Upper lobe of left lung (tissue), 6 donors: ENCODE results near the gene MIGA2. TPM values are rescaled to one million over a fixed set of nuclear protein-coding genes. Genes with fewer than 3 reads are reported as not detected.

Source experiments
- ATAC-seq, 2 donors: fragments of 200-7000 bp; cut with Tn5 transposase; one replicate each; pipeline ENCODE4 v1.9.1; 2022; ENCODE audit warnings: mild to moderate bottlenecking in 2 of 2, moderate library complexity in 2 of 2; ENCODE audit not compliant: low FRiP score in 2 of 2
- DNase-seq, 2 donors: peaks; one replicate each; pipeline ENCODE4 v3.0.0-alpha.2; 2019 to 2020
- H3K27ac ChIP-seq, 4 donors: fragments of 200-600 bp; sonication (generic); one replicate each; pipeline ENCODE4 v1.5.1; 2016 to 2019
- H3K27me3 ChIP-seq, 4 donors: fragments of 200-600 bp; sonication (generic); one replicate each; pipeline ENCODE4 v1.5.1; 2017 to 2019
- H3K36me3 ChIP-seq, 4 donors: fragments of 200-600 bp; sonication (generic); one replicate each; pipeline ENCODE4 v1.5.1; 2016 to 2019
- H3K4me1 ChIP-seq, 4 donors: fragments of 200-600 bp; sonication (generic); one replicate each; pipeline ENCODE4 v1.5.1; 2018 to 2019
- H3K4me3 ChIP-seq, 4 donors: fragments of 200-600 bp; sonication (generic); one replicate each; pipeline ENCODE4 v1.5.1; 2017 to 2019; ENCODE audit warnings: mild to moderate bottlenecking in 2 of 4, moderate library complexity in 1 of 4
- H3K9me3 ChIP-seq, 4 donors: fragments of 200-600 bp; sonication (generic); one replicate each; pipeline ENCODE4 v1.5.1; 2018 to 2019
- EP300 ChIP-seq, 4 donors: sonication (generic); formaldehyde crosslinking; IDR thresholded peaks; one replicate each; pipeline ENCODE4 v1.5.1; 2017; ENCODE audit warnings: antibody characterized with exemption in 4 of 4, control low read depth in 2 of 4
- POLR2A ChIP-seq, 4 donors: fragments of 450-650 bp; IDR thresholded peaks; one replicate each; pipeline ENCODE4 v1.5.1; 2016 to 2017; ENCODE audit warnings: antibody characterized with exemption in 4 of 4, mild to moderate bottlenecking in 2 of 4
- POLR2AphosphoS5 ChIP-seq, 2 donors: sonication (generic); formaldehyde crosslinking; IDR thresholded peaks; one replicate each; pipeline ENCODE4 v1.5.1; 2017; ENCODE audit warnings: antibody characterized with exemption in 2 of 2
- WGBS, 2 donors: methylation state at CpG; one replicate each; pipeline ENCODE4 v1.1.5; 2017 to 2018; 5-methylcytosine and 5-hydroxymethylcytosine counted together
- total RNA-seq, 6 donors: library from RNA; depleted of rRNA in 4 of 6; stranded (reverse); fragments of >200 nt in 4 of 6; gene quantifications; one replicate each; pipeline versions ENCODE4 v1.1.0 to v1.2.1, GENCODE V29; 2016 to 2021
- TF ChIP-seq, protein P1 (sequence below), 6 experiments: fragments of 450-650 bp in 4 of 6; fragments of 200-600 bp in 2 of 6; sonication (generic) in 2 of 6; IDR thresholded peaks; one replicate each; pipeline ENCODE4 v1.5.1; 2016 to 2019; ENCODE audit warnings: antibody characterized with exemption in 6 of 6
- donor health status: DM: no; HTN: no; CAD: no; lungs with moderate emphysema.
- donor health status: DM: no; HTN: yes; CAD: no; lungs with severe emphysema.

MIGA2 gene
- total RNA-seq, 6 donors from 2014 or later, result 18.6 to 95.3 (median 28.6) TPM

DNA sequence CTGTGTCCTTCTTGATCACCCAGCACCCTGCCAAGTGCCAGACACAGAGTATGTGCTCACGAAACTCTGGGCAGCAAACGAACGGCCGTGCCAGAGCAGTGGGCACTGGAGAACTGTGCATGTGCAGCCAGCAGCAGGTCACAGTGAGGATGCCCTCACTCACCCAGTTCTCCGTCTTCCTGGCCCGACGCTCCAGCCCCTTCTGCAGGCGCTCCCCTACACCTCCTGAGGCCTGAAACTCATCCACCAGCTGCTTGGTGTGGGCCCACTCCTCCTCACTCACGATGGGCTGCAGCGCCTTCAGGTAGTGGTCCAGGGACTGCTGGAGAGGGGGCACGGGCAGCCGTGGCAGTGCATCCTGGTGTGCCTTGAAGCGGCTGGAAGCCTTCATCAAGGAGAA is 71.2 kb downstream of the MIGA2 start:
- WGBS, 2 donors, result 95 to 96% methylated on average over 13 of the region's 13 CpGs
- TF ChIP-seq EP300 (IDR thresholded peaks at IDR 0.05) (no peak), POLR2AphosphoS5 (IDR thresholded peaks at IDR 0.05) (no peak), POLR2A (IDR thresholded peaks at IDR 0.05) (no peak)
- TF ChIP-seq, protein P1, sequence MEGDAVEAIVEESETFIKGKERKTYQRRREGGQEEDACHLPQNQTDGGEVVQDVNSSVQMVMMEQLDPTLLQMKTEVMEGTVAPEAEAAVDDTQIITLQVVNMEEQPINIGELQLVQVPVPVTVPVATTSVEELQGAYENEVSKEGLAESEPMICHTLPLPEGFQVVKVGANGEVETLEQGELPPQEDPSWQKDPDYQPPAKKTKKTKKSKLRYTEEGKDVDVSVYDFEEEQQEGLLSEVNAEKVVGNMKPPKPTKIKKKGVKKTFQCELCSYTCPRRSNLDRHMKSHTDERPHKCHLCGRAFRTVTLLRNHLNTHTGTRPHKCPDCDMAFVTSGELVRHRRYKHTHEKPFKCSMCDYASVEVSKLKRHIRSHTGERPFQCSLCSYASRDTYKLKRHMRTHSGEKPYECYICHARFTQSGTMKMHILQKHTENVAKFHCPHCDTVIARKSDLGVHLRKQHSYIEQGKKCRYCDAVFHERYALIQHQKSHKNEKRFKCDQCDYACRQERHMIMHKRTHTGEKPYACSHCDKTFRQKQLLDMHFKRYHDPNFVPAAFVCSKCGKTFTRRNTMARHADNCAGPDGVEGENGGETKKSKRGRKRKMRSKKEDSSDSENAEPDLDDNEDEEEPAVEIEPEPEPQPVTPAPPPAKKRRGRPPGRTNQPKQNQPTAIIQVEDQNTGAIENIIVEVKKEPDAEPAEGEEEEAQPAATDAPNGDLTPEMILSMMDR (IDR thresholded peaks at IDR 0.05), result no peak
- ATAC-seq, result no peak

DNA sequence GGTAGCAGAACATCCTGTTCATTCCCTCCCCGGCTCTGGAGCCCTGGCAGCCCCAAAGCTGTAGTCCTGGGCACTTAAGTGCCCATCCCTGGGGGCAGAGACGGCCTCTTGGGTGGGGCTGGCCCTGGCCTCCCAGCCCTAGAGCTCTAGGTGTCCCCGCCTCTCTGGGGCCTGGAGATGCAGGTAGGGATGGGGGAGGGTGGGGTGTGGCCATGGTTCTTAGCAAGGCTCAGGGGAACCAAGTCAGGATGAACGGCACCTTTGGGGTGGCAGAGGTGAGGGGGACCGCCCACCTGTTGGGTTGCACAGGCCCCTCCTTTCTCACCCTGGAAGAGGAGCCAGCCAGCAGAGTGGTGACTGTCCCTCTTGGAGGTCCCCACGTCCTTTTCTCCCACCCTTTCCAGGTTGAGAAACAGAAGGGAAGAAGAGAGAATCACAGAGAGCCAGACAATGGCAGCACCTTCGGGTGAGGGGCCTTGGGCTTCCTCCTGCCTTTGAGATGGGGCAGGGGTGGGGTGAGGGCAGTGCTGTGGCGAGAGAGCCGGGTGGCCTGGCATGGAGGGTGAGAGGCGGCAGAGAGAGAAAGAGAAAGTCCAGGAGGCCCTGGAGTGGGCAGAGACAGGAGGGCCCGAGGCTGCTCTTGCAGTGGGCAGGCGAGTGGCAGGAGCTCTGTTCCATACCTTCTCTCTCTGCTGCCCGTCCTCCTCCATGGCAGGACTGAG is 71.8 kb downstream of the MIGA2 start:
- H3K4me1 ChIP-seq, result peaks cover 20 to 30% (median 23%) of the 10 kb centered on the region in 4 donors
- H3K4me3 ChIP-seq, result no peak overlapping the region
- no peak for ATAC-seq
- peaks cover 0 to 19% (median 12%) of the 10 kb centered on the region in 4 donors for H3K36me3 ChIP-seq
- H3K9me3 ChIP-seq, result no peaks in the 10 kb centered on the region
- H3K27me3 ChIP-seq, result no peaks in the 10 kb centered on the region
- no peak overlapping the region for H3K27ac ChIP-seq
- peak in 1 of 2 donors; percentile 33 for DNase-seq
- WGBS, 2 donors, result 89 to 93% methylated on average over 9 to 12 of the region's 13 CpGs
- TF ChIP-seq POLR2AphosphoS5 (IDR thresholded peaks at IDR 0.05) (no peak), EP300 (IDR thresholded peaks at IDR 0.05) (no peak), POLR2A (IDR thresholded peaks at IDR 0.05) (no peak)
- TF ChIP-seq, protein P1 (IDR thresholded peaks at IDR 0.05), result no peak

More for the DNA sequence above, 71.2 kb downstream of the MIGA2 start:
- H3K27ac ChIP-seq, result no peak overlapping the region
- H3K9me3 ChIP-seq, result no peaks in the 10 kb centered on the region
- peak in 1 of 2 donors; percentile 46 for DNase-seq
- no peaks in the 10 kb centered on the region for H3K27me3 ChIP-seq
- H3K4me3 ChIP-seq, result no peak overlapping the region
- H3K4me1 ChIP-seq, result peaks cover 19 to 24% (median 20%) of the 10 kb centered on the region in 4 donors
- peaks cover 0 to 19% (median 12%) of the 10 kb centered on the region in 4 donors for H3K36me3 ChIP-seq

DNA sequence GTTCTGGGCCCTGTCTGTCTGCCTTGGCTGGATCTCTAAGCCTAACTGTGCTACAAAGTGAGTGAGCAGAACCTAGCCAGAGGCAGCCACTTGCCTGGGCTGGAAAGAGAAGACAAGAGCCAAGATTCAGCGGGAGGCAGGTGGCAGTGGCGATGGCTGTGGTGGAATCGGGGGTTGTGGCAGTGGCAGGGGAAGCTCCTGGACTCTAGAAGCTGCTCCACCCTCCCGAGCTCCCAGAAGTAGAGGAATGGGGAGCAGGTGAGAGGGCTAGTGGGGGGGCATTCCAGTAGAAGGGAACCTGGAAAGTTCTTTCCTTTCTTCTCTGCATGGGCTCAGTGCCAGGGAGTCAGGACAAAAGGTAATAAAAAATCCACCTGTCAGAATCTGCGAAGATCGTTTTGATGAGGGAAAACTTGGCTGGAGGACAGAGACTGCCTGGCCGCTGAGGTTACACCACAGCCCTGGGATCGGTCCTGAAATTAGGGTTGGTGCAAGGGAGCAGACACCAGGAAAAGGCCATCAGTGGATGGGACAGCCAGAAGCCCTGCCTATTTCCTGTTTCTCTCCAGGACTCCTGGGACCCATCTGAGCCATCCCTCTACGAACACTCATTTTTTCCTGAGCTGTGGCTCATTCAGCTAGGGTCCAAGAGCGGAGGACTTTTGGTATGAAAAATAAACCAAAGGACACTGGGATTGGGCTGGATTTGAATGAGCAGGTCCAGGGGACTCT is 72.5 kb downstream of the MIGA2 start:
- ATAC-seq (no peak), DNase-seq (no peak)
- Histone ChIP-seq H3K9me3 (no peaks in the 10 kb centered on the region), H3K27me3 (no peaks in the 10 kb centered on the region), H3K4me1 (peaks cover 20 to 35% (median 24%) of the 10 kb centered on the region in 4 donors), H3K4me3 (no peak overlapping the region), H3K36me3 (peaks cover 0 to 19% (median 12%) of the 10 kb centered on the region in 4 donors), H3K27ac (no peak overlapping the region)
- WGBS, 2 donors, result 80 to 85% methylated on average over 10 of the region's 10 CpGs
- TF ChIP-seq POLR2A (IDR thresholded peaks at IDR 0.05) (no peak), POLR2AphosphoS5 (IDR thresholded peaks at IDR 0.05) (no peak), EP300 (IDR thresholded peaks at IDR 0.05) (no peak)
- TF ChIP-seq, protein P1 (IDR thresholded peaks at IDR 0.05), result no peak

DNA sequence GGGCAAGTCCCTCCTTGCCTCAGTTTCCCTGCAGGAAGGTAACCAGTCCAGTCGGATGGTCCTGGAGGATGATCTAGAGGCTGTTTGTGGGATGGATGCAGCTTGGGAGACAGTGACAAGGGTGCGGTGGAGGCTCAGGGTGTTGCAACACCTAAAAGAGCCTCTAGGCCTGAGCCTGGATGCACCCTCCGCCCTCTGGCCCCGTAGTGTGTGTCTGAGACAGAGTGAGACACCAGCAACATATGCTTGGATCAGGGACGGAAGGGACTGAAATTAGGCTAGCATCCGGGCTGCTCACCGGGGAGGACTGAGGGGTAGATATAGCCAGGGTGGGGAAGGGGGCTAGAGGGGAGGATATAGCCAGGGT is 73.1 kb downstream of the MIGA2 start:
- H3K4me1 ChIP-seq, result peaks cover 20 to 39% (median 26%) of the 10 kb centered on the region in 4 donors
- peak overlapping the region in 3 of 4 donors; percentile 93 to 95 (median 94) for H3K27ac ChIP-seq
- DNase-seq (no peak), ATAC-seq (peak in 1 of 2 donors; percentile 23)
- peak overlapping the region; percentile 65 to 97 (median 96) for H3K4me3 ChIP-seq
- H3K9me3 ChIP-seq, result no peaks in the 10 kb centered on the region
- H3K27me3 ChIP-seq, result no peaks in the 10 kb centered on the region
- no peak for TF ChIP-seq EP300 (IDR thresholded peaks at IDR 0.05)
- TF ChIP-seq POLR2A (IDR thresholded peaks at IDR 0.05), result no peak
- TF ChIP-seq, protein P1 (IDR thresholded peaks at IDR 0.05), result peak in 1 of 6 experiments; percentile 6
- WGBS, 2 donors, result 74 to 81% methylated on average over 7 of the region's 7 CpGs
- peaks cover 0 to 19% (median 12%) of the 10 kb centered on the region in 4 donors for H3K36me3 ChIP-seq
